ENCODE measurements around the gene RGS12.

DNA sequence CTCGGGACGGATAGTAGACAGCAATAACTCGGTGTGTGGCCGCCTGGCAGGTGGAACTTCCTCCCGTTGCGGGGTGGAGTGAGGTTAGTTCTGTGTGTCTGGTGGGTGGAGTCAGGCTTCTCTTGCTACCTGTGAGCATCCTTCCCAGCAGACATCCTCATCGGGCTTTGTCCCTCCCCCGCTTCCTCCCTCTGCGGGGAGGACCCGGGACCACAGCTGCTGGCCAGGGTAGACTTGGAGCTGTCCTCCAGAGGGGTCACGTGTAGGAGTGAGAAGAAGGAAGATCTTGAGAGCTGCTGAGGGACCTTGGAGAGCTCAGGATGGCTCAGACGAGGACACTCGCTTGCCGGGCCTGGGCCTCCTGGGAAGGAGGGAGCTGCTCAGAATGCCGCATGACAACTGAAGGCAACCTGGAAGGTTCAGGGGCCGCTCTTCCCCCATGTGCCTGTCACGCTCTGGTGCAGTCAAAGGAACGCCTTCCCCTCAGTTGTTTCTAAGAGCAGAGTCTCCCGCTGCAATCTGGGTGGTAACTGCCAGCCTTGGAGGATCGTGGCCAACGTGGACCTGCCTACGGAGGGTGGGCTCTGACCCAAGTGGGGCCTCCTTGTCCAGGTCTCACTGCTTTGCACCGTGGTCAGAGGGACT lies 49.6 kb upstream of the RGS12 start:
- TF ChIP-seq, protein P1, sequence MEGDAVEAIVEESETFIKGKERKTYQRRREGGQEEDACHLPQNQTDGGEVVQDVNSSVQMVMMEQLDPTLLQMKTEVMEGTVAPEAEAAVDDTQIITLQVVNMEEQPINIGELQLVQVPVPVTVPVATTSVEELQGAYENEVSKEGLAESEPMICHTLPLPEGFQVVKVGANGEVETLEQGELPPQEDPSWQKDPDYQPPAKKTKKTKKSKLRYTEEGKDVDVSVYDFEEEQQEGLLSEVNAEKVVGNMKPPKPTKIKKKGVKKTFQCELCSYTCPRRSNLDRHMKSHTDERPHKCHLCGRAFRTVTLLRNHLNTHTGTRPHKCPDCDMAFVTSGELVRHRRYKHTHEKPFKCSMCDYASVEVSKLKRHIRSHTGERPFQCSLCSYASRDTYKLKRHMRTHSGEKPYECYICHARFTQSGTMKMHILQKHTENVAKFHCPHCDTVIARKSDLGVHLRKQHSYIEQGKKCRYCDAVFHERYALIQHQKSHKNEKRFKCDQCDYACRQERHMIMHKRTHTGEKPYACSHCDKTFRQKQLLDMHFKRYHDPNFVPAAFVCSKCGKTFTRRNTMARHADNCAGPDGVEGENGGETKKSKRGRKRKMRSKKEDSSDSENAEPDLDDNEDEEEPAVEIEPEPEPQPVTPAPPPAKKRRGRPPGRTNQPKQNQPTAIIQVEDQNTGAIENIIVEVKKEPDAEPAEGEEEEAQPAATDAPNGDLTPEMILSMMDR (IDR thresholded peaks at IDR 0.05): no peak
- TF ChIP-seq POLR2AphosphoS5 (IDR thresholded peaks at IDR 0.05; ENCODE audit: insufficient read depth in 1 of 2, low read depth in 1 of 2) (no peak), POLR2A (IDR thresholded peaks at IDR 0.05) (no peak)

All from vagina (tissue), 2 donors.